Adipocyte (in vitro differentiated cells): Measurements from ENCODE around the gene SLC25A13.

ENCODE experiments used
- DNase-seq: peaks from one replicate; pipeline ENCODE4 v3.0.0-alpha.2; 2015; ENCODE audit warnings: low read depth
- H3K27me3 ChIP-seq: replicated peaks from 2 replicates; pipeline ENCODE4 v1.7.0; 2013; ENCODE audit warnings: mild to moderate bottlenecking, low read length, moderate library complexity; ENCODE audit not compliant: control insufficient read depth, insufficient read depth
- H3K36me3 ChIP-seq: 2 replicates; pipeline ENCODE4 v1.7.0; 2013; ENCODE audit warnings: low read length, mild to moderate bottlenecking, moderate library complexity; ENCODE audit not compliant: control insufficient read depth, insufficient read depth, severe bottlenecking
- H3K4me1 ChIP-seq: 2 replicates; pipeline ENCODE4 v1.7.0; 2013; ENCODE audit warnings: mild to moderate bottlenecking, low read length, moderate library complexity; ENCODE audit not compliant: control insufficient read depth, insufficient read depth
- H3K4me3 ChIP-seq: 2 replicates; pipeline ENCODE4 v1.7.0; 2013; ENCODE audit warnings: mild to moderate bottlenecking, low read length, moderate library complexity
- H3K9ac ChIP-seq: 2 replicates; pipeline ENCODE4 v1.7.0; 2013; ENCODE audit warnings: mild to moderate bottlenecking, low read length, moderate library complexity
- H3K9me3 ChIP-seq: 2 replicates; pipeline ENCODE4 v1.7.0; 2013; ENCODE audit warnings: mild to moderate bottlenecking, low read length, moderate library complexity; ENCODE audit not compliant: control insufficient read depth

Gene SLC25A13

DNA sequence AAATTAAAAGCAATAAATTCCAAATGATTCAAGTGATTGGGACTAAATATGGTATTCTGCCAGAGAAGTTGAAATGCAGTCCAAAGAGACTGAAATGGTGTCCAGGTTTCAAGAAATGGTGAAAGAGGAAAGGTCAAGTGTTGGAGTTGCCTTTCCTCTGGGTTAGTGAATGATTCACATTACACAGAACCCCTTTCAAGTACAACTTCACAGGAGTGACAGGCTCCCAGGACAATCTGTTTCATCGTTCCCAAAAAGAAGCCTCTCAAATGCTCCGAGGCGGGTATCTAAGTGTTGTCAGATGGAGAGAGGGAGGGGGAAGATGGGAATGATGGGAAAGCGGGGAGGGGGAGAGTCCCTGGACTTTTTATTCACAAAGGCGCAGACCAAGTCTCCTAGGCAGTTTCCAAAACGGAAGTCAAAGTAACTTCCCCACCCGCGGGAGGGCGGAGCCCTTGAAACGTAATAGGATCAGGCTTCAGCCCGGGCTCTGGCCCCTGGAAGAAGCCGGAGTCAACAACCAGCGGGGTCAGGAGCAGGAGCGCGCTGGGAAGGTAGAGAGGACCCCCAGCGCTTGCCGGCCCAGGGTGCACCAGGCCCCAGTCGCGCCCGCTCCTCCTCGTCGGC, 754 bp downstream of the SLC25A13 start:
- no peaks in the 10 kb centered on the region for H3K36me3 ChIP-seq
- peak; percentile 89 for DNase-seq
- no peaks in the 10 kb centered on the region for H3K9me3 ChIP-seq
- H3K27me3 ChIP-seq = no peaks in the 10 kb centered on the region
- peak overlapping the region; percentile 96 for H3K9ac ChIP-seq
- H3K4me1 ChIP-seq = peaks cover 30% of the 10 kb centered on the region
- peak overlapping the region; percentile 92 for H3K4me3 ChIP-seq

- peaks cover 31% of the 10 kb centered on the region for H3K4me1 ChIP-seq
- H3K36me3 ChIP-seq = no peaks in the 10 kb centered on the region
- no peaks in the 10 kb centered on the region for H3K27me3 ChIP-seq
- peak overlapping the region; percentile 92 for H3K4me3 ChIP-seq
- H3K9me3 ChIP-seq = no peaks in the 10 kb centered on the region
- DNase-seq = no peak
- peak overlapping the region; percentile 96 for H3K9ac ChIP-seq
Measured at GRCh38 chr7:96320442-96320841, 1.5 kb downstream of the SLC25A13 start.

DNA sequence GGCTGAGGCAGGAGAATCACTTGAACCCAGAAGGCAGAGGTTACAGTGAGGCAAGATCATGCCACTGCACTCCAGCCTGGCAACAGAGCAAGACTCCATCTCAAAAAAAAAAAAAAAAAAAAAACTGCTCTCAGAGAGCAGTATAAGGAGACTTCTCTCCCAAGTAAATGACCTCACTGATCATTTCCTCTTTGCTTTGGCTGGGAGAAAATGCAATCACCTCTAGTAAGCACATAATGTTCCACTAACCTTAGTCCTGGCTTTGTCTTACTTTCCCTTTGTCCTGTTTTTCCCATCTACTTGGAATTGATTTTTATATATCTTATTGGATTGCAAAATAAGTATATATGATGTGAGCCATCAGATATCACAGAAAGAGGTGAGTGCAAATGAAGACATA, 2.5 kb downstream of the SLC25A13 start:
- DNase-seq = no peak
- peaks cover 34% of the 10 kb centered on the region for H3K4me1 ChIP-seq
- H3K9ac ChIP-seq = no peak overlapping the region
- no peak overlapping the region for H3K4me3 ChIP-seq
- no peaks in the 10 kb centered on the region for H3K36me3 ChIP-seq
- H3K27me3 ChIP-seq = no peaks in the 10 kb centered on the region
- no peaks in the 10 kb centered on the region for H3K9me3 ChIP-seq

- no peak overlapping the region for H3K4me3 ChIP-seq
- peaks cover 37% of the 10 kb centered on the region for H3K4me1 ChIP-seq
- no peaks in the 10 kb centered on the region for H3K36me3 ChIP-seq
- no peaks in the 10 kb centered on the region for H3K9me3 ChIP-seq
- DNase-seq = no peak
- no peaks in the 10 kb centered on the region for H3K27me3 ChIP-seq
- H3K9ac ChIP-seq = no peak overlapping the region
Measured at GRCh38 chr7:96316949-96317348, 4.9 kb downstream of the SLC25A13 start.

DNA sequence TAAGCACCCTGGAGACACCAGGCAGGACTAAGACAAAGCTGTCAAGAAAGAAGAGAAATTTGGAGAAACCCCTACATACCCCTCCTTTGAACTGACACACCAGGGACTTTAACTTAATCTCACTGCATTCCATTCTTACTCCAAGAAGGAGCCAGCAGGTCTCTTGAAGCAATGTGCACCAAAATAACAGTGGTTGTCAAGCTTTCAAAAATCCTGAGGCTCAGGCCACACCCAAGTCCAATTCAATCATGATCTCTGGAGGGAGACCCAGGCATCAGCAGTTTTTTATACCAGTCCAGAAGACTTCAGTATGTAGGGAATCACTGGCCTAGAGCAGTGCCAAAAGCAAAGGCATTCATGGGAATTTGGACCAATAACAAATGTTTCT, 6.8 kb downstream of the SLC25A13 start:
- H3K27me3 ChIP-seq = no peaks in the 10 kb centered on the region
- no peaks in the 10 kb centered on the region for H3K9me3 ChIP-seq
- peak; percentile 21 for DNase-seq
- H3K36me3 ChIP-seq = no peaks in the 10 kb centered on the region
- H3K4me1 ChIP-seq = peaks cover 45% of the 10 kb centered on the region
- no peak overlapping the region for H3K4me3 ChIP-seq
- no peak overlapping the region for H3K9ac ChIP-seq

GRCh38 chr7:96314402-96315124, 7.3 kb downstream of the SLC25A13 start:
- no peak for DNase-seq
- no peaks in the 10 kb centered on the region for H3K27me3 ChIP-seq
- no peak overlapping the region for H3K4me3 ChIP-seq
- H3K4me1 ChIP-seq = peaks cover 45% of the 10 kb centered on the region
- H3K9ac ChIP-seq = no peak overlapping the region
- H3K36me3 ChIP-seq = no peaks in the 10 kb centered on the region
- H3K9me3 ChIP-seq = no peaks in the 10 kb centered on the region

DNA sequence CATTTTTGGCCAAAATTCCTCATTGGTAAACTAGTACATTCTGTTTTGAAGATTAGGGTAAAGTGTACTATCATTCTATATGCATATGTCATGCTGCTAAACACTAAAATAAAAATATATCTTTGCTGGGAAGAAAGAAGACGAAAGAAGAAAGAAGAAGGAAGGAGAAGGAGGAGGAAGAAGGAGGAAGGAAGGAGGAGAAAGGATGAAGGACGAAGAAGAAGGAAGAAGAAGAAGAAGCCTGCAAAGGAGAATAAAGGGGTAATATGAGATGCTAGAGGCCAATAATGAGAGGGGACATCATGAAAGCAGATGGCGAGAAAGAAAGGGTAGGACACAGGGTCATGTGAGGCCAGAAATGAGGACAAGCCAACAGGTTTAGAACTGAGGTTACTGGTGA, 8.0 kb downstream of the SLC25A13 start:
- H3K4me1 ChIP-seq = peaks cover 40% of the 10 kb centered on the region
- no peaks in the 10 kb centered on the region for H3K36me3 ChIP-seq
- no peak overlapping the region for H3K9ac ChIP-seq
- no peaks in the 10 kb centered on the region for H3K9me3 ChIP-seq
- no peak for DNase-seq
- no peak overlapping the region for H3K4me3 ChIP-seq
- H3K27me3 ChIP-seq = no peaks in the 10 kb centered on the region

DNA sequence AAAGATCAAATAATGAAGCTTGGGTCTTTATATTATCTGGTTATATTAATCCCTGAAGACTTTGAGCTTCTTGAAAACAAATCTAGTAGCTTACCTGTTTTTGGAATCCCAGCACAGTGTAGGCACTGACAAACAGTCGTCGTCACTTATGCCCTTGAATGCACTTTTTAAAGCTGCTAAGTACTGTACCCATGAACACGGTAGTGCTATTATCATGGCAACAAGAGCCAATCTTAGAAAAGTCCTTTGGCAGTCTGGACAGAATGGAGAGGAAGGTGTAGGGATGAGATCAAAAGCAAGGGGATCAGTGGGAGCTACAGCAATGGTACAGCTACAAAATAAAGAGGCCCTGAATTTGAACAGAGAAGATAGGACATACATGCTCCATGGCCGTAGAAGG, 9.4 kb downstream of the SLC25A13 start:
- H3K27me3 ChIP-seq = no peaks in the 10 kb centered on the region
- H3K9me3 ChIP-seq = no peaks in the 10 kb centered on the region
- peaks cover 38% of the 10 kb centered on the region for H3K4me1 ChIP-seq
- no peak overlapping the region for H3K4me3 ChIP-seq
- no peak for DNase-seq
- no peak overlapping the region for H3K9ac ChIP-seq
- H3K36me3 ChIP-seq = no peaks in the 10 kb centered on the region

GRCh38 chr7:96311967-96312366, 9.9 kb downstream of the SLC25A13 start:
- Histone ChIP-seq H3K9ac (no peak overlapping the region), H3K4me3 (no peak overlapping the region), H3K36me3 (no peaks in the 10 kb centered on the region), H3K9me3 (no peaks in the 10 kb centered on the region), H3K27me3 (no peaks in the 10 kb centered on the region), H3K4me1 (peaks cover 38% of the 10 kb centered on the region)
- DNase-seq = peak; percentile 61

DNA sequence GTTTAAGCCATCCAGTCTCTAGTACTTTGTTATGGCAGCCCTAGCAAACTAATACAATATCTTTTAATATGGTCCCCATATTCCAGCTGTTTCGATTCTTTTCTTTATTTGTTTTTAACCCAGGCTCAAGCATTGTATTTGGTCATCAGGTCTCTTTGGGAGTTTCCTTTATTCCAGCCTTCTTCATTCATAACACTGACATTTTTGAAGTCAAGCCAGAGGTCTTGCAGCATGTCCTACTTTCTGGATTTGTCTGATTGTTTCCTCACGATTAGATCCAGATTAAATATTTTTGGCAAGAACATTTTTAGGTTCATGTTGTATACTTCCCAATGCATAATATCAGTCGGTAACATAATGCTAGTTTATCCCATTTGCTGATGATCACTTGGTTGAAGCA, 11.8 kb downstream of the SLC25A13 start:
- Histone ChIP-seq H3K9me3 (no peaks in the 10 kb centered on the region), H3K4me1 (peaks cover 34% of the 10 kb centered on the region), H3K9ac (no peak overlapping the region), H3K27me3 (no peaks in the 10 kb centered on the region), H3K4me3 (no peak overlapping the region), H3K36me3 (no peaks in the 10 kb centered on the region)
- DNase-seq = peak; percentile 74

- peaks cover 40% of the 10 kb centered on the region for H3K4me1 ChIP-seq
- H3K4me3 ChIP-seq = no peak overlapping the region
- no peaks in the 10 kb centered on the region for H3K27me3 ChIP-seq
- H3K36me3 ChIP-seq = no peaks in the 10 kb centered on the region
- H3K9me3 ChIP-seq = no peaks in the 10 kb centered on the region
- no peak overlapping the region for H3K9ac ChIP-seq
- DNase-seq = no peak
Measured at GRCh38 chr7:96308950-96309263, 13.0 kb downstream of the SLC25A13 start.
